ENCODE data around the gene SPPL3. TPM values are rescaled to one million over a fixed set of nuclear protein-coding genes. Genes with fewer than 3 reads are reported as not detected.

The SPPL3 gene
- total and polyA plus RNA-seq, 2 experiments from 2014 or later: 10.9 to 27.8 TPM

GRCh38 chr12:120886199-120887018, 17.7 kb downstream of the SPPL3 start:
- no peak for ATAC-seq
- Mint-ChIP-seq H3K27me3 (ENCODE audit: insufficient read depth, low read depth, poor library complexity) (no peaks in the 10 kb centered on the region), H3K27ac (no peak overlapping the region), H3K36me3 (ENCODE audit: low read depth) (no peaks in the 10 kb centered on the region), H3K9me3 (no peaks in the 10 kb centered on the region), H3K4me3 (no peak overlapping the region), H3K4me1 (peaks cover 5% of the 10 kb centered on the region; the same call in 2 of the 3 replicates)
- no peak for DNase-seq (ENCODE audit: low spot score)
- Histone ChIP-seq H3K27me3 (ENCODE audit: insufficient read depth) (no peaks in the 10 kb centered on the region), H3F3A (replicated peaks; ENCODE audit: low read depth) (no peaks in the 10 kb centered on the region), H3K4me2 (no peak overlapping the region), H3K4me1 (ENCODE audit: insufficient read depth) (no peaks in the 10 kb centered on the region), H3K79me2 (replicated peaks; ENCODE audit: insufficient read depth) (peaks cover 100% of the 10 kb centered on the region), H2AFZ (no peak overlapping the region), H3K36me3 (ENCODE audit: insufficient read depth) (no peaks in the 10 kb centered on the region), H4K20me1 (replicated peaks; ENCODE audit: insufficient read depth) (peaks cover 30% of the 10 kb centered on the region), H3K27ac (ENCODE audit: low read depth) (no peak overlapping the region), H3K9me2 (ENCODE audit: insufficient read depth) (no peaks in the 10 kb centered on the region), H3K4me3 (no peak overlapping the region)
- no peak for TF ChIP-seq POLR2AphosphoS5 (IDR thresholded peaks at IDR 0.05; ENCODE audit: low read depth)
- no peak for TF ChIP-seq CREB1 (CRISPR knock-in tag; IDR thresholded peaks at IDR 0.05; ENCODE audit: low read depth)
- TF ChIP-seq ETS1 (IDR thresholded peaks at IDR 0.05): no peak
- TF ChIP-seq ZNF331 (CRISPR knock-in tag; IDR thresholded peaks at IDR 0.05; ENCODE audit: low read depth): no peak
- TF ChIP-seq CTCF (conservative IDR thresholded peaks at IDR 0.05; ENCODE audit: low read depth in 2 of 2): no peak
- TF ChIP-seq NANOG (IDR thresholded peaks at IDR 0.05; ENCODE audit: borderline replicate concordance): no peak
- no peak for TF ChIP-seq JUNB (IDR thresholded peaks at IDR 0.05; ENCODE audit: unreplicated experiment)
- TF ChIP-seq STAT1 (IDR thresholded peaks at IDR 0.05; ENCODE audit: unreplicated experiment): no peak
- no peak for TF ChIP-seq EZH2 (IDR thresholded peaks at IDR 0.05; ENCODE audit: low read depth, unreplicated experiment)
- no peak for TF ChIP-seq ZNF462 (CRISPR knock-in tag; IDR thresholded peaks at IDR 0.05)
- TF ChIP-seq EZH2phosphoT487 (IDR thresholded peaks at IDR 0.05; ENCODE audit: unreplicated experiment): no peak
- TF ChIP-seq REST (IDR thresholded peaks at IDR 0.05; ENCODE audit: unreplicated experiment): no peak
- TF ChIP-seq ZNF114 (CRISPR knock-in tag; IDR thresholded peaks at IDR 0.05): no peak

All from GM23338 (cell line).